Fibroblast of skin of left quadriceps (primary cell): ENCODE measurements around the gene ZNF790.
"Not testable (repeated sequence)": the region's sequence is repeated elsewhere in the genome, so short reads cannot be mapped to it uniquely, and the experiment has no call there.

ENCODE experiments used
- DNase-seq, 2 experiments: peaks; one replicate each; pipeline ENCODE4 v3.0.0-alpha.2; 2013; ENCODE audit warnings: low read depth in 2 of 2

ZNF790 gene

GRCh38 chr19:36837906-36838783, at the start of gene ZNF790:
Gene ZNF790 (minus strand): TSS chr19:36838387. CDS start chr19:36825619, 12,768 bp downstream.
- DNase-seq = peak; percentile 74 to 79

- no peak for DNase-seq
These were observed 39.1 kb upstream of the ZNF790 start for GRCh38 chr19:36876993-36877938.

GRCh38 chr19:36851898-36852297, 13.7 kb upstream of the ZNF790 start:
- DNase-seq = no peak

GRCh38 chr19:36850559-36851442, 12.6 kb upstream of the ZNF790 start, which contains the start of gene ZNF345:
Gene ZNF345 (plus strand): TSS chr19:36850876. CDS start chr19:36876831, 25,955 bp downstream.
- peak; percentile 84 to 87 for DNase-seq

GRCh38 chr19:36849701-36850558, 11.7 kb upstream of the ZNF790 start:
- peak; percentile 66 to 69 for DNase-seq

- no peak for DNase-seq
These were observed 9.8 kb upstream of the ZNF790 start for GRCh38 chr19:36847968-36848367.

GRCh38 chr19:36838784-36839324, 667 bp upstream of the ZNF790 start:
- DNase-seq = no peak

GRCh38 chr19:36837176-36837905, 846 bp downstream of the ZNF790 start:
- DNase-seq = no peak

- no peak for DNase-seq
These were observed 4.8 kb downstream of the ZNF790 start for GRCh38 chr19:36833430-36833829.

GRCh38 chr19:36821758-36822157, 16.4 kb downstream of the ZNF790 start:
- DNase-seq = no peak

GRCh38 chr19:36819130-36819630, 19.0 kb downstream of the ZNF790 start:
- DNase-seq = no peak

- DNase-seq = no peak
These were observed 31.2 kb downstream of the ZNF790 start for GRCh38 chr19:36807029-36807428.

- no peak for DNase-seq
These were observed 32.8 kb downstream of the ZNF790 start for GRCh38 chr19:36805364-36805763.

- no peak for DNase-seq
These were observed 40.4 kb downstream of the ZNF790 start for GRCh38 chr19:36797786-36798108.

- no peak for DNase-seq
These were observed 41.5 kb downstream of the ZNF790 start for GRCh38 chr19:36796714-36796992.

- DNase-seq = not testable (repeated sequence)
These were observed 46.6 kb downstream of the ZNF790 start for GRCh38 chr19:36791420-36792141.

GRCh38 chr19:36775768-36776167, 62.4 kb downstream of the ZNF790 start:
- DNase-seq = no peak

- DNase-seq = no peak
These were observed 65.0 kb downstream of the ZNF790 start for GRCh38 chr19:36773223-36773579.
